HG02885 (cell line): ENCODE data around the gene CADM4.
"Not testable (repeated sequence)": the region's sequence is repeated elsewhere in the genome, so short reads cannot be mapped to it uniquely, and the experiment has no call there.

Experiments used
- ATAC-seq: cut with Tn5 transposase; IDR thresholded peaks from one replicate; pipeline ENCODE4 v1.9.1; 2021; ENCODE audit warnings: mild to moderate bottlenecking; ENCODE audit not compliant: unreplicated experiment, poor library complexity

Gene CADM4

GRCh38 chr19:43592800-43593350 lies 46.8 kb downstream of the CADM4 start:
- ATAC-seq: no peak

GRCh38 chr19:43591904-43592772 lies 47.5 kb downstream of the CADM4 start:
- no peak for ATAC-seq

GRCh38 chr19:43589678-43590077 lies 50.0 kb downstream of the CADM4 start:
- no peak for ATAC-seq

- no peak for ATAC-seq
These were observed 50.4 kb downstream of the CADM4 start for GRCh38 chr19:43589277-43589676.

- ATAC-seq: not testable (repeated sequence)
These were observed 52.6 kb downstream of the CADM4 start for GRCh38 chr19:43587029-43587428.

- ATAC-seq: no peak
These were observed 53.3 kb downstream of the CADM4 start for GRCh38 chr19:43586346-43586745.

- ATAC-seq: no peak
These were observed 55.2 kb downstream of the CADM4 start for GRCh38 chr19:43584484-43584883.

- no peak for ATAC-seq
These were observed 57.2 kb downstream of the CADM4 start for GRCh38 chr19:43582495-43582894.

GRCh38 chr19:43581467-43581866 lies 58.2 kb downstream of the CADM4 start:
- ATAC-seq: no peak

- ATAC-seq: no peak
These were observed 60.9 kb downstream of the CADM4 start for GRCh38 chr19:43578787-43579186.

- no peak for ATAC-seq
These were observed 63.4 kb downstream of the CADM4 start for GRCh38 chr19:43575955-43576878.

GRCh38 chr19:43575156-43575950 lies 64.3 kb downstream of the CADM4 start, which contains the start of the genes PINLYP and XRCC1:
Gene PINLYP (plus strand): TSS chr19:43575801. CDS start chr19:43577192, 1,391 bp downstream.
Gene XRCC1 (minus strand): TSS chr19:43575527. CDS start chr19:43575458, 69 bp downstream.
- ATAC-seq: peak; percentile 97

GRCh38 chr19:43574424-43575155 lies 65.1 kb downstream of the CADM4 start:
- no peak for ATAC-seq
